ENCODE measurements around the gene HSFX4.

HSFX4 gene

DNA sequence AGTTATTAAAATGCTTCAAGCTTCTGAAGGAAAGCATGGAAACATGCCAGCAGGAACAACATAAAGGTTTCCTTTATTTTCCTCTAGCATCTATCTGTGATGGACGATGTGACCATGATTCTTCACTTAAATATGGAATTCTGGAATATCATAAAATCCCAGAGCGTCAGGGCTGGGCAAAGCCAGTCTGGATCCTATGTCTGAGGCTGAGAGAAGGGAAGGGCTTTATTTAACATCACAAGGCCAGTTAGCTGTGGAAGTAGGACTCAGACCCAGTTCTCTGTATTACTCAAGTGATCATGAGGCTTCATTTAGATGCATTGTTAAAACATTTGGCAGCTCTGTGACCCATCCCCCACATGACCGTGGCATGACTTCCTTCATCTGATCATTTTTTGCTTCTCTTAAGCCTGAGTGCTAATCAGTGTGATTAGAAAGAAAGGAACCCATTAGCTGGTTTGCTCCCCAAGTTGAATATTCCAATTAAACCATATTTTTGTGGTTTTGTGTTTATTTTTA lies 49.8 kb downstream of the HSFX4 start:
- no peaks in the 10 kb centered on the region for H3K27me3 ChIP-seq (ENCODE audit: control insufficient read depth, insufficient read depth, low read length)
- no peak overlapping the region for H3K9ac ChIP-seq (ENCODE audit: low read length)
- H3K4me1 ChIP-seq (ENCODE audit: control insufficient read depth, insufficient read depth, low read length): no peaks in the 10 kb centered on the region
- no peaks in the 10 kb centered on the region for H3K9me3 ChIP-seq (ENCODE audit: control insufficient read depth, low read length)
- no peak overlapping the region for H3K4me3 ChIP-seq (ENCODE audit: low read length)
- H3K36me3 ChIP-seq (ENCODE audit: control insufficient read depth, insufficient read depth, low read length): no peaks in the 10 kb centered on the region

Measured in mucosa of stomach (tissue), 1 donor.